DMS 273 (cell line): ENCODE measurements around the gene AKR7A3.
A peak's percentile ranks its signal among the peaks of the same experiment; 100 is the strongest.
"Not testable (repeated sequence)": the region's sequence is repeated elsewhere in the genome, so short reads cannot be mapped to it uniquely, and the experiment has no call there.

Source experiments
- DNase-seq: peaks from one replicate; lab custom pipeline; 2025; ENCODE audit not compliant: unreplicated experiment; lab: John Stamatoyannopoulos, UW

Gene AKR7A3

DNA sequence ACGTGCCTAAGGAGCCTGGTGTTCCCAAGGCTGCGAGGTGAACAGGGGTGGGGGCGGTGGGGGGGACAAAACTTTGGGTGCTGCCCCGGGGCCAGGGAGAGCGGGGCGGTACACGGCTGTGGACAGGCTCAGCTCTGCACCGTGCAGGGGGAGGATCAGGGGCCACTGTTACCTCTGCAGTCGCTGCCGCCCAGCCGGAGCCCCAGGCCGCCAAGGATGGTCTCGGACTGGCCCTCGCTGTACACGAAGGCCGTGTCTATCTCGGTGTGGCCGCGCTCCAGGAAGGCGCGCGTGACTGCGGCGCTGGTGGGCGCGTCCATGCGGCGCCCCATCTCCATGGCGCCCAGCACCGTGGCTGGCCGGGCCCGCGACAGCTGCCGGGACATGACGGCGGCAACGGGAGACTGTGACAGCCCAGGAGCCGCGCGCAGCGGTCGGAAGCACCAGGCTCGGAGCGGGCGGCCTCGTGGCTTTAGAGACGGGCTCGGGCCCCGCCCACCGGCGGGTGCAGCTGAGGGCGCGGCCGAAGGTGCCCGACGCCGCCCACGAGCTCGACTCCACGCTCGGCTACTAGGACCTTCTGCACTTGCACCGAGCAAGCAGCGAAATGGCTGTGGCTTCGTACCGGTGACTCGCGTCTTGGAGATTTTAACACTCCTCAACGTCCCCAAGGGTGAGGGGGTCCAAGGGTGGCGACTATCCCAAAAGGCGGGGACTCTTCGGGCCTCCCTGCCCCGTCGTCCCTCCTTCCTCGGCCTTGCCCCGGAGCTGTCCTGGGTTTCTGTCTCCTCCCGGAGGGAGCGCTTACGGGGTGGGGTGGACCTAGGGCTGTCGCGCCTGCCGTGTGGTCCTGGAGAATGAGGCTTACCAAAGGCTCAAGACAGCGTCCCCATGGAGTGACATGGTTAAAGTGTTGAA, at the start of gene AKR7A3:
Gene AKR7A3, minus strand, starts transcription at position 447 of the 918 bp plus-strand sequence. Its CDS starts 61 bp downstream, at position 386.
- DNase-seq = not testable (repeated sequence)

DNA sequence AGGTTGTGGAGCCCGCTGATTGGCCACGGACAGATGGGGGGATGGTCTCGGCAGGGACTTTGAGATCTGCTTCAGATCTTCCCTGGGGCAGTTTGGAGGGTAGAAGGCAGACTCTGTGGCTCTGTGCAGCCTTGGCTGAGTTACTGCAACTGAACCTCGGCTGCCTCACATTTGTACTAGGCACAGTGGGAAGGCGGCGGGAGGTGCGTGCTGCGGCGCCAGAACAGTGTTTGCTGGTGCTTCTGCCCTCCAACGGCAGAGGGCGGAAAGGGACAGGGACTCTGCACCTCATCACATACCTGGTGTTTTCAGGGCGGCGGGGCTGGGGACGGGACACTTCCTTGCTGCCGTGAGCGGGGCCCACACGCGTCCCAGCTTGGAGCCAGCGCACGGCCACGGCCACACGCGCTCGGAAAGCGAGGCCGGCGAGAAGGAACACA, 49.8 kb upstream of the AKR7A3 start:
- peak; percentile 67 for DNase-seq

- DNase-seq = no peak
Measured at GRCh38 chr1:19337289-19337688, 48.7 kb upstream of the AKR7A3 start.

DNA sequence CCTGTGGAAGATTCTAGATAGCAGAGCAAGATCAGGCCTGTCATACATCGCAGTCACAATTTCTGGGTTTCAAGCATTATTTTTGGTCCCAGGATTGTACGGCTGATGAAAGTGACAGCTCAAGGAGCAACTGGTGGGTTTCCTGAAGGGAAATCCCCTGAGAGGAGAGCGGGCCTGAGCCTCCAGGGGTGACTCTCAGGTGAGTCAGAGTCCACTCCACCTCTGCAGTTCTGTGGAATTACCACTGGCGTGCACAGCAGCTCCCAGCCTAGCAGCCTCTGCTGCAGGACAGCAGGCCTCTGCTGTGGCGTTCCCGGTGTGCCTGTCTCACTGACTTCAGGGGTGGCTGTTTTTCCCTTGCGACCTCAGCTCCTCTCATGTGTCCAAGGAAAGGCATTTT, 48.0 kb upstream of the AKR7A3 start:
- DNase-seq = no peak

GRCh38 chr1:19333587-19334354, 45.2 kb upstream of the AKR7A3 start:
- DNase-seq = no peak

GRCh38 chr1:19332832-19333231, 44.3 kb upstream of the AKR7A3 start:
- DNase-seq = no peak

DNA sequence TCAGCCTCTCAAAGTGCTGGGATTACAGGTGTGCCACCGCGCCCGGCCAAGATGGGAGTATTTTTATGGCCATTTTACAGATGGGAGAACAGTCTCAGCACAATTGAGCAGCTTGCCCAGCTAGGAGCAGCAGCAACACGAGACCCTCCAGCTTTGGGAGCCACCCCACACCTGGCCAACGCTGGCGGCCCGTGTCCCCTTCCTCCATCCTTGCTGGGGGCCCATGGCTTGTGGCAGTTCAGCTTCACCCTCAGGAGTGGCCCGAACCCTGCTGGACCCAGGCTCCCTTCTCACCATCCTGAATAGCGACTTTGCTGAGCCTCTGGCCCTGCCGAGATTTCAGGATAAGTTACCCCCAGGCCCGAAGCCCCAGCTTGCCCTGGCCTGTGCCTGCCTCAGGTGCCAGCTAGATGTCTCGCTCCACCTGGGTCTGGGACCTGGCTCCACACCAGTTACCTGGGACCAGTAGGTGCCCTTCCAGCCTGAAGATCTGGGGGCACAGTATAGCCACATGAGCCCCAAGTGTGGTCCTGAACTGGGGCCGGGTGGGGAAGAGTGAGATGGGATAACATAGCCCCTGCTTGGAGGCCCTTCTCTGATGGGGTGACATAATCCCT, 42.8 kb upstream of the AKR7A3 start:
- no peak for DNase-seq

- DNase-seq = no peak
Measured at GRCh38 chr1:19330449-19331135, 42.0 kb upstream of the AKR7A3 start.

- no peak for DNase-seq
Measured at GRCh38 chr1:19329611-19330010, 41.0 kb upstream of the AKR7A3 start.

DNA sequence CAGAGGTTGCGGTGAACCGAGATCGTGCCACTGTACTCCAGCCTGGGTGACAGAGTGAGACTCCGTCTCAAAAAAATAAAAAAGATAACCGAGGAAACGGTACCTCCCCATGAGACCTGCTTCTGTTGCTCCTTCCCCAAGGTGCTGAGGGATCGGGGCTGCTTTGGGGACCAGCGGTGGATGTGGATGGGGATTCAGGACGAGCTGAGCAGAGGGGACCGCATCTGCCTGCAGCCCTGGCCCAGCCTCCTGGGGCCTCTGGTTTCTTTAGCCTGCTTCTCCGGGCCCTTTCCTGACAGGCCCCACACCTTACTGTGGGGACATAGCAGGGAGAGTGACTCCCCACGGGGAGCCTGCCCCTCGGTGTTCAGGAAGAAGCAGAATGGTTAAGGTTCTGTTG, 40.6 kb upstream of the AKR7A3 start:
- DNase-seq = no peak

GRCh38 chr1:19328486-19328885, 39.9 kb upstream of the AKR7A3 start:
- no peak for DNase-seq

DNA sequence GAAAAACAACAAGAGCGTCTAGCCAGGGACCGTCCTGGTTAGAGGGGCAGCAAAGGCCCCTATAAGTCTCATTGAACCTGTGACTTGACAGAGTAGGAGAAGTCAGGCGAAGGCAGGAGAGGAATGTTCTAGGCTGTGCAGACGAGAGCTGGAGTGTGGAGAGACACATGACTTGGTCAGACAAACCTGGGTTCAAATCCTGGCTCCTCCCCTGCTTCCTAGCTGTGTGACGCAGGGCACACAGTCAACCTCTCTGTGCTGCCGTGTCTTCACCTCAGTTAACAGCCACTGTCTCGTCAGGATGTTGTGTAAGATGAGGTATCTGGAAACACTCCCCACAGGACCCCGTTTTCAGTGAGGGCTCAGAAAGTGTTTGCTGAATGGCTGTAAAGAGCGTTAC, 39.2 kb upstream of the AKR7A3 start:
- no peak for DNase-seq

- peak; percentile 38 for DNase-seq
Measured at GRCh38 chr1:19327301-19327700, 38.7 kb upstream of the AKR7A3 start.

GRCh38 chr1:19326748-19327065, 38.1 kb upstream of the AKR7A3 start:
- no peak for DNase-seq

DNA sequence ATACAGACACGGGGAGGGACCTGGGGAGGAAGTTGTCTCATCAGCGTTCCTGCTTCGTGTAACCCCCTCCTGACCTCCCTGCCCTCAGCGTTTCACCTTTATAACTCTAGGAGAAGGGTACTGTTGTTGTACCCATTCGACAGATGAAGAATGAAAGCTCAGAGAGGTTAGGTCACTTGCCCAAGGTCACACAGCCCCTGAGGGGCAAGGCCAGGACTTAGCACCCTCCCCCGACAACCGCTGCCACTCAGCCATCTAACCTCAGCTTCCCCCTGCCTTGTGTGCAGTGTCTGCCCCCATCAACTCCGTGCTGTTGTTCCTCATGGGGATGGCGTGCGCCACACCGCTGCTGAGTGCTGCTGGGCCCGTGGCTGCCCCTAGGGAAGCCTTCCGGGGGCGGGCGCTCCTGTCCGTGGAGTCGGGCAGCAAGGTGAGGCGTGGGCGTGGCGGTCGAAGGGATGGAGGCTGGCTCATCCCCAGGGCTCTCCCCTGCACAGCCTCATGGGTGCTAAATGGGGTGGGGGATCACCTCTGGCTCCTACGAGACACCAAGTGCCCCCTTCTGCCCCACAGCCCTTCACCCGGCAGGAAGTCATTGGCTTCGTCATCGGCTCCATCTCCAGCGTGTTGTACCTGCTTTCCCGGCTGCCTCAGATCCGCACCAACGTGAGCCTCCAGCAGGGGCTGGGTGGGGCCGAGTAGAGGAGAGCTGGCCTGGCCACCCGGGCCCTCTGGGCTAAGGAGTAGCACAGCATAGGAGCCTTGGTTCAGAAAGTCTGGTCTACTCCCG, 37.6 kb upstream of the AKR7A3 start:
- DNase-seq = no peak

DNA sequence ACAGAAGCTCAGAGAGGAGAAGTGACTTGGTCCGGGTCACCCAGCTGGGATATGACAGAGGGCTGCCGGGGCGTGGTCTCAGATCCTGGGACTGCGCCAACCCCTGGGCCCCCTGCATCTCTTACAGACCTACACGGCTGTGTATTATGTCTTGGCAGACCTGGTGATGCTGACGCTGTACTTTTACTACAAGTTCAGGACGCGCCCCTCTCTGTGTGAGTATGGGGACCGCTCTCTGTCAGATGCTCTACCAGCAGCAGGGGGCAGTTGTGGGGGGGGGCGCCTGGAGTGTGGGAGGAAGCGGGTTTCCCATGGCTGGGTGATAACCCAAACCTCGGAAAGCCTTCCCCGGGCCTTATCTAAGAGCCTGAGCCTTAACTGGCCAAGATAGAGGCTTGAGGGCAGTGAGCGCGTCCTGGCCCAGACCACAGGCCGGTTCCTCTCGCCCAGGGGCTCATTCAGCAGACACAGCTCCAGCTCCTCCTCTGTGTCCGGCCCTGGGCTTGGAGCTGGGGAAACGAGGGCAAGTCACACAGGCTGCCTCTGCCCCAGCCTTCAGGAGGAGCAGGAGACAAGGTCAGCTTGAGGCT, 36.9 kb upstream of the AKR7A3 start:
- no peak for DNase-seq

GRCh38 chr1:19324665-19324990, 36.1 kb upstream of the AKR7A3 start:
- DNase-seq = no peak

DNA sequence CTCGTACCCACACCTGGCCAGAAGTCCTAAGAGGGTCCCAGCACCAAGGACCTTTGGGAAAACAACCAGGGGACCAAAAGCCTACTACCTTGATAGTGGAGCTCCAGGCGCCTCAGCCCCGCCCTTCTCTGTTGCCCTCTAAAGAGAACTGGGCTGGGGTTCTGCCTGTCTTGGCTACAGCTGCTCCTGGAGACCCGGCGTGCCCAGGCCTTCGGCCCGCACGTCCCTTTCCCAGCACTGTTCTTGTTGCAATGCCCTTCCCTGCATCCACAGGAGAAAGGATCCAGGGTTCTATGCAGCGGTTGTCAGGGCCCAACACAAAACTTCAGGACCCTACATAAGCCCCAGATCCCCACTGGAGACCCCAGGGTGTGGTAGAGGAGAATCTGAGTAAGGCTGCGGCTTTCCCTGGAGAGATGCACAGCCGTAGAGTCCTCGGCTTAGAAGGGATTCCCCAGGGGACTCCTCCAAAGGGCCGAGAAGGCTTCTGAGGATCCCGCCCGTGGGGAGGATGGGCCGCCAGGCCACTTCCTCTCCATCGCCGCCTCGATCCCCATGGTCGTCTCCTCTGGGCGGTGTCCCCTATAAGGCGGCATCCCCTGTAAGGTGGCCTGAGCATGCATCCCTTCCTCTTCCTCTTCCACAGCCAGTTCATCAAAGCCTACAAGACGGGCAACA, 35.6 kb upstream of the AKR7A3 start:
- no peak for DNase-seq

- DNase-seq = no peak
Measured at GRCh38 chr1:19322481-19322880, 33.9 kb upstream of the AKR7A3 start.

DNA sequence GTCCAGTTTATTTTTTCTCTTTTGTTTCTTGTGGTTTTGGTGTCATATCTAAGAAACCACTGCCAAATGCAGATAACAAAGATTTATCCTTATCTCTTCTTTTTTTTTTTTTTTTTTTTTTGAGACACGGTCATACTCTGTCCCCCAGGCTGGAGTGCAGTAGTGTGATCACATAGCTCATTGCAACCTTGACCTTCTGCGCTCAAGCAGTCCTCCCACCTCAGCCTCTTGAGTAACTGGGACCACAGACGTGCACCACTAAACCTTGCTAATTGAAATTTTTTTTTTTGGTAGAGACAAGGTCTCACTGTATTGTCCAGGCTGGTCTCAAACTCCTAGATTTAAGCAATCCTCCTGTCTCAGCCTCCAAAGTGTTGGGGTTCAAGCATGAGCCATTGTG, 32.5 kb upstream of the AKR7A3 start:
- DNase-seq = no peak
